GM12892 (cell line): ENCODE measurements around the gene FRAS1.

Experiments
- POLR2A ChIP-seq: IDR thresholded peaks from 2 replicates; pipeline ENCODE4 v1.6.1; 2011; ENCODE audit warnings: low read depth, low read length, control low read depth
- POLR2AphosphoS5 ChIP-seq: IDR thresholded peaks from 2 replicates; pipeline ENCODE4 v1.6.1; 2011; ENCODE audit warnings: low read depth, low read length, control low read depth
- TAF1 ChIP-seq: IDR thresholded peaks from 2 replicates; pipeline ENCODE4 v1.6.1; 2011; ENCODE audit warnings: low read depth, mild to moderate bottlenecking, control low read depth, low read length, borderline replicate concordance

GRCh38 chr4:78019414-78019813, 37.7 kb upstream of the FRAS1 start:
- TF ChIP-seq POLR2A: no peak
- TF ChIP-seq TAF1: no peak
- TF ChIP-seq POLR2AphosphoS5: no peak
